Ishikawa (cell line): ENCODE data around the gene PLA2G2D.

ENCODE experiments used
- CEBPB ChIP-seq: IDR thresholded peaks from 2 replicates; pipeline ENCODE4 v1.6.1; 2012
- CREB1 ChIP-seq: IDR thresholded peaks from 2 replicates; pipeline ENCODE4 v1.6.1; 2012; ENCODE audit warnings: low read depth
- EGR1 ChIP-seq: IDR thresholded peaks from 2 replicates; pipeline ENCODE4 v1.6.1; 2012
- EP300 ChIP-seq: IDR thresholded peaks from 2 replicates; pipeline ENCODE4 v1.6.1; 2012; ENCODE audit warnings: borderline replicate concordance
- FOXM1 ChIP-seq: IDR thresholded peaks from 2 replicates; pipeline ENCODE4 v1.6.1; 2012; ENCODE audit warnings: low read depth, borderline replicate concordance
- MAX ChIP-seq: IDR thresholded peaks from 2 replicates; pipeline ENCODE4 v1.6.1; 2012
- NFIC ChIP-seq: IDR thresholded peaks from 2 replicates; pipeline ENCODE4 v1.6.1; 2012
- RAD21 ChIP-seq: IDR thresholded peaks from 2 replicates; pipeline ENCODE4 v1.6.1; 2012; ENCODE audit warnings: low read depth
- REST ChIP-seq: IDR thresholded peaks from 2 replicates; pipeline ENCODE4 v1.6.1; 2012; ENCODE audit warnings: low read depth, mild to moderate bottlenecking
- TAF1 ChIP-seq: IDR thresholded peaks from 2 replicates; pipeline ENCODE4 v1.6.1; 2012; ENCODE audit warnings: low read depth, mild to moderate bottlenecking
- TCF12 ChIP-seq: IDR thresholded peaks from 2 replicates; pipeline ENCODE4 v1.6.1; 2012; ENCODE audit warnings: low read depth
- TEAD4 ChIP-seq: IDR thresholded peaks from 2 replicates; pipeline ENCODE4 v1.6.1; 2012
- USF1 ChIP-seq: IDR thresholded peaks from 2 replicates; pipeline ENCODE4 v1.6.1; 2012
- YY1 ChIP-seq: IDR thresholded peaks from 2 replicates; pipeline ENCODE4 v1.6.1; 2012; ENCODE audit warnings: low read depth
- ZBTB7A ChIP-seq: IDR thresholded peaks from 2 replicates; pipeline ENCODE4 v1.6.1; 2012; ENCODE audit warnings: low read depth

PLA2G2D gene

GRCh38 chr1:20079661-20080305 lies 39.6 kb downstream of the PLA2G2D start:
- TF ChIP-seq ZBTB7A: no peak
- no peak for TF ChIP-seq TEAD4
- no peak for TF ChIP-seq TAF1
- no peak for TF ChIP-seq CEBPB
- TF ChIP-seq EGR1: no peak
- no peak for TF ChIP-seq REST
- TF ChIP-seq TCF12: no peak
- TF ChIP-seq RAD21: no peak
- TF ChIP-seq EP300: no peak
- no peak for TF ChIP-seq CREB1
- TF ChIP-seq FOXM1: no peak
- TF ChIP-seq YY1: no peak

GRCh38 chr1:20078711-20079110 lies 40.6 kb downstream of the PLA2G2D start:
- no peak for TF ChIP-seq NFIC
- TF ChIP-seq FOXM1: no peak
- TF ChIP-seq TCF12: no peak
- no peak for TF ChIP-seq RAD21
- TF ChIP-seq REST: no peak
- no peak for TF ChIP-seq CEBPB
- TF ChIP-seq EP300: no peak
- no peak for TF ChIP-seq MAX
- TF ChIP-seq USF1: no peak
- no peak for TF ChIP-seq TAF1
- TF ChIP-seq EGR1: no peak
- no peak for TF ChIP-seq YY1
- no peak for TF ChIP-seq TEAD4
- TF ChIP-seq CREB1: no peak
- no peak for TF ChIP-seq ZBTB7A

- TF ChIP-seq USF1 (no peak), REST (no peak), TCF12 (no peak), CREB1 (no peak), EGR1 (no peak), CEBPB (no peak), NFIC (no peak), EP300 (no peak), FOXM1 (no peak), TEAD4 (no peak), YY1 (no peak), MAX (no peak), RAD21 (no peak), TAF1 (no peak)
Measured at GRCh38 chr1:20078171-20078651, 41.1 kb downstream of the PLA2G2D start.
